ENCODE results near the gene MINDY1.

- TF ChIP-seq CTCF (IDR thresholded peaks at IDR 0.05) (no peak), REST (IDR thresholded peaks at IDR 0.05; ENCODE audit: insufficient read depth in 1 of 2, low read depth in 2 of 2, low read length in 1 of 2) (no peak), POLR2AphosphoS5 (IDR thresholded peaks at IDR 0.05; ENCODE audit: low read depth, low read length) (no peak)
Observed at GRCh38 chr1:151002611-151003010, 4.1 kb downstream of the MINDY1 start.
